Measurements from ENCODE around the gene BACH2. TPM values are rescaled to one million over a fixed set of nuclear protein-coding genes. Genes with fewer than 3 reads are reported as not detected.

The BACH2 gene
- polyA plus RNA-seq, 1 experiment = 0.10 TPM

- POLR2A ChIA-PET = no interaction called here
- no peak for TF ChIP-seq CTCF (IDR thresholded peaks at IDR 0.05; ENCODE audit: insufficient read depth, low read depth, low read length)
- Histone ChIP-seq H3K27me3 (ENCODE audit: control insufficient read depth, insufficient read depth, low read length) (peaks cover 11% of the 10 kb centered on the region), H3K36me3 (ENCODE audit: control insufficient read depth, insufficient read depth, low read length) (no peaks in the 10 kb centered on the region), H3K4me3 (ENCODE audit: low read depth, low read length) (no peak overlapping the region)
- no peak for DNase-seq (ENCODE audit: low read depth)
- CTCF ChIA-PET = no interaction called here
These were observed 149.6 kb downstream of the BACH2 start for GRCh38 chr6:90146921-90147649.

GRCh38 chr6:90146024-90146423 lies 150.6 kb downstream of the BACH2 start:
- DNase-seq (ENCODE audit: low read depth) = no peak
- Histone ChIP-seq H3K4me3 (ENCODE audit: low read depth, low read length) (no peak overlapping the region), H3K27me3 (ENCODE audit: control insufficient read depth, insufficient read depth, low read length) (peaks cover 11% of the 10 kb centered on the region), H3K36me3 (ENCODE audit: control insufficient read depth, insufficient read depth, low read length) (no peaks in the 10 kb centered on the region)
- ChIA-PET CTCF (interaction anchor here (0.8 kb wide), 1 partner anchor 93 kb away, joined by 3 read pairs; no protein-coding TSS in a partner anchor), POLR2A (no interaction called here)
- TF ChIP-seq CTCF (IDR thresholded peaks at IDR 0.05; ENCODE audit: insufficient read depth, low read depth, low read length) = no peak

- TF ChIP-seq CTCF (IDR thresholded peaks at IDR 0.05; ENCODE audit: insufficient read depth, low read depth, low read length) = no peak
- no peak overlapping the region for H3K4me3 ChIP-seq (ENCODE audit: low read depth, low read length)
- no peak for DNase-seq (ENCODE audit: low read depth)
- POLR2A ChIA-PET = no interaction called here
- peaks cover 11% of the 10 kb centered on the region for H3K27me3 ChIP-seq (ENCODE audit: control insufficient read depth, insufficient read depth, low read length)
- H3K36me3 ChIP-seq (ENCODE audit: control insufficient read depth, insufficient read depth, low read length) = no peaks in the 10 kb centered on the region
- CTCF ChIA-PET = interaction anchor here (0.8 kb wide), 1 partner anchor 92 kb away, joined by 3 read pairs; no protein-coding TSS in a partner anchor
These were observed 151.6 kb downstream of the BACH2 start for GRCh38 chr6:90144928-90145555.

GRCh38 chr6:90144396-90144795 lies 152.2 kb downstream of the BACH2 start:
- Histone ChIP-seq H3K36me3 (ENCODE audit: control insufficient read depth, insufficient read depth, low read length) (no peaks in the 10 kb centered on the region), H3K4me3 (ENCODE audit: low read depth, low read length) (no peak overlapping the region), H3K27me3 (ENCODE audit: control insufficient read depth, insufficient read depth, low read length) (peaks cover 11% of the 10 kb centered on the region; the same call in 1 of the 2 replicates)
- TF ChIP-seq CTCF (IDR thresholded peaks at IDR 0.05; ENCODE audit: insufficient read depth, low read depth, low read length) = no peak
- CTCF ChIA-PET = no interaction called here
- POLR2A ChIA-PET = no interaction called here
- DNase-seq (ENCODE audit: low read depth) = no peak

- no peak for TF ChIP-seq CTCF (IDR thresholded peaks at IDR 0.05; ENCODE audit: insufficient read depth, low read depth, low read length)
- no peaks in the 10 kb centered on the region for H3K36me3 ChIP-seq (ENCODE audit: control insufficient read depth, insufficient read depth, low read length)
- H3K4me3 ChIP-seq (ENCODE audit: low read depth, low read length) = no peak overlapping the region
- ChIA-PET CTCF (no interaction called here), POLR2A (no interaction called here)
- H3K27me3 ChIP-seq (ENCODE audit: control insufficient read depth, insufficient read depth, low read length) = peaks cover 9% of the 10 kb centered on the region
- DNase-seq (ENCODE audit: low read depth) = no peak
These were observed 156.0 kb downstream of the BACH2 start for GRCh38 chr6:90140683-90141082.

Measured in BJ (cell line).